AG04449 (cell line): ENCODE data around the gene GCDH.

ENCODE experiments used
- CTCF ChIA-PET: fragments of 350-600 bp; formaldehyde crosslinking; extraction: SDS; loops from one replicate; lab custom pipeline; 2021; ENCODE audit warnings: antibody characterized with exemption; lab: Yijun Ruan, JAX
- POLR2A ChIA-PET: fragments of 400-600, 350-600 bp; formaldehyde crosslinking; extraction: SDS; loops from one replicate; lab custom pipeline; 2020; ENCODE audit warnings: antibody characterized with exemption, inconsistent platforms; lab: Yijun Ruan, JAX
- DNase-seq: peaks from one replicate; pipeline ENCODE4 v3.0.0-alpha.2; 2010; ENCODE audit warnings: low read depth, low spot score
- H3K4me3 ChIP-seq: 2 replicates; pipeline ENCODE4 v1.5.1; 2011; ENCODE audit warnings: low read depth, mild to moderate bottlenecking, control low read depth, low read length
- CTCF ChIP-seq: IDR thresholded peaks from one replicate; pipeline ENCODE4 v1.5.1; 2011; ENCODE audit warnings: mild to moderate bottlenecking, moderate library complexity, low read length, control low read depth, inconsistent platforms; ENCODE audit not compliant: insufficient read depth; ENCODE audit errors: missing control alignments

Gene GCDH

GRCh38 chr19:12940897-12941296, 49.9 kb downstream of the GCDH start:
- DNase-seq, result no peak
- CTCF ChIA-PET, result interaction anchor here (1.7 kb wide), 1 partner anchor 24 kb away, joined by 5 read pairs; no protein-coding TSS in a partner anchor
- TF ChIP-seq CTCF, result no peak
- peak overlapping the region; percentile 90 for H3K4me3 ChIP-seq
- POLR2A ChIA-PET, result interaction anchor here (0.6 kb wide), 1 partner anchor 189 kb away, joined by 3 read pairs; no protein-coding TSS in a partner anchor

GRCh38 chr19:12943437-12944044, 52.6 kb downstream of the GCDH start:
- ChIA-PET CTCF (interaction anchor here (2.2 kb wide), 1 partner anchor 21 kb away, joined by 10 read pairs; no protein-coding TSS in a partner anchor), POLR2A (no interaction called here)
- H3K4me3 ChIP-seq, result no peak overlapping the region; the same call in 1 of the 2 replicates
- no peak for DNase-seq
- no peak for TF ChIP-seq CTCF

- POLR2A ChIA-PET, result no interaction called here
- CTCF ChIA-PET, result interaction anchor here (2.2 kb wide), 1 partner anchor 21 kb away, joined by 10 read pairs; no protein-coding TSS in a partner anchor
- no peak overlapping the region for H3K4me3 ChIP-seq
- TF ChIP-seq CTCF, result no peak
- DNase-seq, result no peak
Observed at GRCh38 chr19:12944104-12944674, 53.2 kb downstream of the GCDH start.

GRCh38 chr19:12945479-12946091, 54.6 kb downstream of the GCDH start, which contains the start of gene RAD23A:
RAD23A (plus strand) TSS chr19:12945862; CDS start chr19:12945949, 87 bp downstream.
- peak within 1 kb of the TSS; percentile 80 for H3K4me3 ChIP-seq
- DNase-seq, result peak; percentile 79
- ChIA-PET POLR2A (interaction anchor here (0.7 to 1.5 kb wide), 4 partner anchors 10 to 264 kb away, joined by 3 to 9 read pairs (median 4); partner anchors contain the start of gene JUNB), CTCF (interaction anchor here (4.0 kb wide), 1 partner anchor 19 kb away, joined by 29 read pairs; no protein-coding TSS in a partner anchor)
- no peak for TF ChIP-seq CTCF

GRCh38 chr19:12946092-12946721, 55.2 kb downstream of the GCDH start:
- no peak for TF ChIP-seq CTCF
- ChIA-PET CTCF (interaction anchor here (0.7 to 4.0 kb wide), 2 partner anchors 18 to 115 kb away, joined by 3 to 29 read pairs; no protein-coding TSS in a partner anchor), POLR2A (interaction anchor here (0.6 to 1.5 kb wide), 6 partner anchors 8 to 265 kb away, joined by 3 to 9 read pairs (median 4); partner anchors contain the start of genes CALR, FARSA and JUNB)
- H3K4me3 ChIP-seq, result peak overlapping the region; percentile 80
- no peak for DNase-seq
